GM23338 (cell line): ENCODE data around the gene GGT5.

Experiments used
- CTCF ChIP-seq, 2 experiments: fragments of 200-600 bp in 1 of 2; sonication (generic) in 1 of 2; conservative IDR thresholded peaks; 2 replicates each; pipeline versions ENCODE4 v1.5.1 to v1.6.1; 2016 to 2017; ENCODE audit warnings: antibody characterized with exemption in 2 of 2, low read depth in 2 of 2, mild to moderate bottlenecking in 2 of 2, moderate library complexity in 1 of 2
- EZH2phosphoT487 ChIP-seq: fragments of 200-600 bp; sonication (generic); IDR thresholded peaks from one replicate; pipeline ENCODE4 v1.8.1; 2018; ENCODE audit warnings: antibody characterized with exemption; ENCODE audit not compliant: unreplicated experiment
- POLR2AphosphoS5 ChIP-seq: IDR thresholded peaks from 2 replicates; pipeline ENCODE4 v1.6.1; 2016; ENCODE audit warnings: antibody characterized with exemption, low read depth
- ZNF114 ChIP-seq: fragments of 250-450 bp; sonication (Bioruptor Pico); IDR thresholded peaks from 2 replicates; pipeline ENCODE4 v1.5.0; 2020; ENCODE audit warnings: mild to moderate bottlenecking, moderate library complexity

- TF ChIP-seq CTCF (conservative IDR thresholded peaks at IDR 0.05; ENCODE audit: low read depth in 2 of 2), result no peak
- TF ChIP-seq POLR2AphosphoS5, result no peak
- TF ChIP-seq EZH2phosphoT487, result no peak
- no peak for TF ChIP-seq ZNF114 (CRISPR knock-in tag)
Measured at GRCh38 chr22:24184057-24184798, 60.7 kb downstream of the GGT5 start.
